GM10266 (cell line): ENCODE data around the gene CYFIP2.

ENCODE experiments used
- DNase-seq: peaks from one replicate; pipeline ENCODE4 v3.0.0; 2012; ENCODE audit errors: extremely low spot score
- CTCF ChIP-seq: IDR thresholded peaks from 2 replicates; pipeline ENCODE4 v1.5.1; 2012; ENCODE audit warnings: mild to moderate bottlenecking, low read depth; ENCODE audit not compliant: control insufficient read depth, insufficient read depth; ENCODE audit errors: missing control alignments

CYFIP2 gene

GRCh38 chr5:157295247-157295646 lies 29.3 kb downstream of the CYFIP2 start:
- DNase-seq, result no peak
- no peak for TF ChIP-seq CTCF

- no peak for TF ChIP-seq CTCF
- no peak for DNase-seq
Measured at GRCh38 chr5:157300564-157300963, 34.6 kb downstream of the CYFIP2 start.

- no peak for DNase-seq
- TF ChIP-seq CTCF, result no peak
Measured at GRCh38 chr5:157301066-157301465, 35.1 kb downstream of the CYFIP2 start.

- no peak for TF ChIP-seq CTCF
- no peak for DNase-seq
Measured at GRCh38 chr5:157303023-157303422, 37.1 kb downstream of the CYFIP2 start.

- no peak for TF ChIP-seq CTCF
- DNase-seq, result no peak
Measured at GRCh38 chr5:157303667-157304327, 37.9 kb downstream of the CYFIP2 start.

GRCh38 chr5:157306081-157306480 lies 40.2 kb downstream of the CYFIP2 start:
- no peak for TF ChIP-seq CTCF
- DNase-seq, result no peak

GRCh38 chr5:157306692-157307471 lies 41.0 kb downstream of the CYFIP2 start:
- no peak for TF ChIP-seq CTCF
- DNase-seq, result no peak
